SK-N-SH (cell line): ENCODE measurements around the gene ARMH3.

ENCODE experiments used
- CHD2 ChIP-seq: fragments of 150-350 bp; IDR thresholded peaks from 2 replicates; pipeline ENCODE4 v1.6.1; 2018; ENCODE audit warnings: low read length; ENCODE audit not compliant: partially characterized antibody
- FOXM1 ChIP-seq: IDR thresholded peaks from 2 replicates; pipeline ENCODE4 v1.4.0; 2012; ENCODE audit warnings: low read depth, mild to moderate bottlenecking
- RAD21 ChIP-seq: IDR thresholded peaks from 2 replicates; pipeline ENCODE4 v1.6.1; 2012; ENCODE audit warnings: mild to moderate bottlenecking, low read length
- SIN3A ChIP-seq: IDR thresholded peaks from 2 replicates; pipeline ENCODE4 v1.6.1; 2012; ENCODE audit warnings: low read depth, mild to moderate bottlenecking, low read length, moderate library complexity, borderline replicate concordance
- TAF1 ChIP-seq: IDR thresholded peaks from 2 replicates; pipeline ENCODE4 v1.6.1; 2012; ENCODE audit warnings: low read depth, mild to moderate bottlenecking, low read length, moderate library complexity, borderline replicate concordance
- TF ChIP-seq, protein P1 (sequence below): fragments of 200-600 bp; sonication (generic); IDR thresholded peaks from 2 replicates; pipeline ENCODE4 v1.6.1; 2017; ENCODE audit warnings: antibody characterized with exemption, mild to moderate bottlenecking, moderate library complexity
- TF ChIP-seq, protein P2 (sequence below): fragments of 150-350 bp; IDR thresholded peaks from 2 replicates; pipeline ENCODE4 v1.6.1; 2017; ENCODE audit warnings: antibody characterized with exemption, low read length, low read depth, borderline replicate concordance

DNA sequence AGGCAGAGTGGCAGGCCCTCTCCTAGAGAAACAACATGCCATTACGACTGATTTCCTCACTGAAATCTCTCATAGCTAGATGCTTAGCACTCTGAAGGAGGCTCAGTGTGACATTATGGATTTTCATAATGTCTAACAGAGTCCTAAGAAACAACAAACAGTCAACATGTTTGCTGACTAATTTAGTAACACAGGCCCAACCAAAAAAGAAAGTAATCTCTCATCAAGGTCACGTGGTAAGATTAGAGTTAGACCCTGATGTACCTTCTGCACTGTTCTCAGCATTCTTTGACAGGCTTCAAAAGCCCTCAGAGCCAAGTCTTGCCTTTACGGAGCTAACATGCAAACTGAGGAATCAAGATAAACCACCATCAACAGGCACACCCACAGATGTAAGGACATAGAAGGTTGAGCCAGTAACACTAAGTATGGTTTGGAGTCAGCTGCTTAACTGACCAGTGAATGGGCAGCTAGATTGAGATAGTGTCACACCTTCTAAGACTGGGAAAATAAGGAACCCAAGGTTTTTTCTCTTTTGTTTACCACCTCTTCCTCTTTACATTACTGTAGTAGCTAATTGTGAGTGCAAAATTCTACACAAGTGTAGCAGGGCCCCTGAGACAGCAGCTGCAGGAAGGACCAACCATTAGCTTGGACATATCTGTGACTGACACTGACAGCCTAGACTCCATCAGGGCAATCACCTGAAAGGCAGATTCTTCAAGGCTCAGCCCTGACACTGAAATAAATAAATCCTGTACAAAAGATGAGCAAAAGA, 197.1 kb downstream of the ARMH3 start:
- TF ChIP-seq, protein P1, sequence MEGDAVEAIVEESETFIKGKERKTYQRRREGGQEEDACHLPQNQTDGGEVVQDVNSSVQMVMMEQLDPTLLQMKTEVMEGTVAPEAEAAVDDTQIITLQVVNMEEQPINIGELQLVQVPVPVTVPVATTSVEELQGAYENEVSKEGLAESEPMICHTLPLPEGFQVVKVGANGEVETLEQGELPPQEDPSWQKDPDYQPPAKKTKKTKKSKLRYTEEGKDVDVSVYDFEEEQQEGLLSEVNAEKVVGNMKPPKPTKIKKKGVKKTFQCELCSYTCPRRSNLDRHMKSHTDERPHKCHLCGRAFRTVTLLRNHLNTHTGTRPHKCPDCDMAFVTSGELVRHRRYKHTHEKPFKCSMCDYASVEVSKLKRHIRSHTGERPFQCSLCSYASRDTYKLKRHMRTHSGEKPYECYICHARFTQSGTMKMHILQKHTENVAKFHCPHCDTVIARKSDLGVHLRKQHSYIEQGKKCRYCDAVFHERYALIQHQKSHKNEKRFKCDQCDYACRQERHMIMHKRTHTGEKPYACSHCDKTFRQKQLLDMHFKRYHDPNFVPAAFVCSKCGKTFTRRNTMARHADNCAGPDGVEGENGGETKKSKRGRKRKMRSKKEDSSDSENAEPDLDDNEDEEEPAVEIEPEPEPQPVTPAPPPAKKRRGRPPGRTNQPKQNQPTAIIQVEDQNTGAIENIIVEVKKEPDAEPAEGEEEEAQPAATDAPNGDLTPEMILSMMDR, result no peak
- TF ChIP-seq TAF1 (no peak), SIN3A (no peak), RAD21 (no peak), CHD2 (no peak), FOXM1 (no peak)
- TF ChIP-seq, protein P2, sequence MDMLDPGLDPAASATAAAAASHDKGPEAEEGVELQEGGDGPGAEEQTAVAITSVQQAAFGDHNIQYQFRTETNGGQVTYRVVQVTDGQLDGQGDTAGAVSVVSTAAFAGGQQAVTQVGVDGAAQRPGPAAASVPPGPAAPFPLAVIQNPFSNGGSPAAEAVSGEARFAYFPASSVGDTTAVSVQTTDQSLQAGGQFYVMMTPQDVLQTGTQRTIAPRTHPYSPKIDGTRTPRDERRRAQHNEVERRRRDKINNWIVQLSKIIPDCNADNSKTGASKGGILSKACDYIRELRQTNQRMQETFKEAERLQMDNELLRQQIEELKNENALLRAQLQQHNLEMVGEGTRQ, result no peak
